ENCODE measurements around the gene ZNF281.

DNA sequence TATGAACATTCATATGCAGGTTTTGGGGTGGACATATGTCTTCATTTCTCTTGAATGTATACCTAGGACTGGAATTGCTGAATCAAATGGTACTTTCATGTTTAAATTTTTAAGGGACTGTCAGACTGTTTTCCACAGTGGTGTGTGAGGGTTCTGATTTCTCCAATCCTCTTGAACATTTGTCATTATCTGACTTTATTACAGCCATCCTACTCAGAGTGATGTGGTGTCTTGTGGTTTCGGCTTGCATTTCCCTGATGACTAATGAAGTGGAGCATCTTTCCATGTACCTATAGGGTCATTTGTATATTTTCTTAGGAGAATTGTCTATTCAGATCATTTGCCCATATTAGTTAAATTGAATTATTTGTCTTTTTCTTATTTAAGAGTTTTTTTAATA, 35.4 kb upstream of the ZNF281 start:
- TF ChIP-seq EP300 (IDR thresholded peaks at IDR 0.05): no peak
- TF ChIP-seq CTCF (IDR thresholded peaks at IDR 0.05): no peak
- TF ChIP-seq POLR2AphosphoS5 (IDR thresholded peaks at IDR 0.05): no peak

All from esophagus muscularis mucosa (tissue), 4 donors.